Fibroblast of skin of right quadriceps (primary cell): ENCODE data around the gene MOB1A.
A peak's percentile ranks its signal among the peaks of the same experiment; 100 is the strongest.
"Not testable (repeated sequence)": the region's sequence is repeated elsewhere in the genome, so short reads cannot be mapped to it uniquely, and the experiment has no call there.

Experiments
- DNase-seq: peaks from one replicate; pipeline ENCODE4 v3.0.0-alpha.2; 2013

The MOB1A gene

DNA sequence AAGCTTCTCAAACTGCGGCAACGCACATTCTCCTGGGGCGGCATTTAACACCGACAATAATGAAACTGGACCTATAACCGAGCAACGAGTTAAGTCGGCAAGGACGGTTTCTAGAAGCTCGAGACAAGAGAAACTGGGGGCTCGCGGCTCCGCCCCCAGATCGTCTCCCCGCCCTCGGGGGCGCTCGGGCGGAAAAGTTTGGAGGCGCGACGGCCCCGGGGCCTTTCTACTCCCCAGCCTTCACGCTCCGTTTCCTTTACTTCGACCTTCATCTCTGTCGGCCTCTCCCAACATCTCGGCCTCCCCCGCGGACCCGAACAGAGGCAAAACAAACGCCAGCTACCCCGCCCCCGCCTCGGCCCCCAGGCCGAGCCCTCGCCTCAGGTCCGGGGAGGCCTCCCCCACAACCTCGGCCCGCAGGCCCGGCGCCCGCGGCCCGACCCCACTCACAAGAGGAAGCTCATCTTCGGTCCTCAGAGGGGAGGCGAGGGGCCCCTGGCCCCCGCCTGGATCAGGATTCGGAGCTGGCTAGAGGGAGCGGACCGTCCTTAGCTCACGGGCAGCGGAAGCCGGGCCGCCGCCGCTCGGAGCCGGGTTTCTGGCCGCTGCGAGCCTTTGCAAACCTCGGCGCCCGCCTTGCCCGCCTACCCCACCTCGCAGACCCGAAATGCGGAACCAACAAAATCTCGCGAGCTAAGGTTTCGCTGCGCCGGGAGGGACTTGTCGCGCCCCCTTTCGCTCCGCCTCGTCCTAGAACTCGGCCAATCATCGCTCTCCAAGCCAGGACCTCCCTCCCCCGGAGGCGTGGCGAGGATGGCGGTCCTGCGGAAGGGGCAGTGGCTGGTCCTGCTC is at the start of gene MOB1A:
Gene MOB1A, minus strand, starts transcription at position 669 of the 852 bp plus-strand sequence. Its CDS starts 205 bp downstream, at position 464.
- peak; percentile 98 for DNase-seq

DNA sequence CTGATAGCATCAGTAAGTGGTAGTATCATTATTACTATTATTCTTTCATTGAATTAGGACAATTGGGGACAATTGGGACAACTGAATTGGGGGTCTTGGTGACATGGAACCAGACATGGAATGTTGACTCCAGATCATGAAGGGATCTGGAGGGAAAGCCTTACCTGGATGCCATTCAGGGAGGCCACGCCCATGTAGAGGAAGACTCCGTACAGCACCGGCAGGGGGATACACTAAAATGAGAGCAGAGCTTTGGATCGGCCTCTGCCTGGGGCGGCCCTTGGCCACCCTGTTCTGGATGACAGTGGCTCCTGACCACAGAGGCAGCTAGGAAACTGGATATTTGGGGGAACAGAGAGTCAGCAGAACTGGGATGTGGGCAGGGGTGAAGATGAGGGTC is 49.0 kb upstream of the MOB1A start:
- no peak for DNase-seq

DNA sequence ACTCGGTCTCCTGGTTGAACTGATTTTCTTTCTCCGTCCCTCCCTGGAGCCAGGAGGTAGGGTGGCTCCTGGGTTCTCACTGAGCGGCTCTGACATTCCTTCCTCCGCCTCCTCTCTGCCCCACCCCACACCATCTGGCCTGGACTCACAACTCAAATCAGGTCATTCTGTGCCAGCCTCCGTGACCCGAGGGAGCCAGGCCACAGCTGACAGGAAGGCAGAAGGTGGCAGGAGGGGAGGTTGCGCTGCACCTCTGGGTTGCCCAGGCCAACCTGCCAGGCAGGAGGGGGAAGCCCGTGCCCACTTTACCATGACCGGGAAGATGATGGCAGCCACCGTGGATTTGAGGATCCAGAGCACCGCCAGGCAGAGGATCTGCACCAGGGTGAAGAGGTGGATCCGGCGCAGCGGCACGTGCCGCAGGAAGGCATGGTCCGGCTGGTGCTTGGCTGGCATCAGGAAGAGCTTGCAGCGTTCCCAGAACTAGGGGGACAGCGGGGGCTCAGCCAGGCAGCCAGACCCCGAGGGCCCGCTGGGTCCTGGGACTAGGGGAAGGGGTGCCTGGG is 48.1 kb upstream of the MOB1A start:
- no peak for DNase-seq

DNA sequence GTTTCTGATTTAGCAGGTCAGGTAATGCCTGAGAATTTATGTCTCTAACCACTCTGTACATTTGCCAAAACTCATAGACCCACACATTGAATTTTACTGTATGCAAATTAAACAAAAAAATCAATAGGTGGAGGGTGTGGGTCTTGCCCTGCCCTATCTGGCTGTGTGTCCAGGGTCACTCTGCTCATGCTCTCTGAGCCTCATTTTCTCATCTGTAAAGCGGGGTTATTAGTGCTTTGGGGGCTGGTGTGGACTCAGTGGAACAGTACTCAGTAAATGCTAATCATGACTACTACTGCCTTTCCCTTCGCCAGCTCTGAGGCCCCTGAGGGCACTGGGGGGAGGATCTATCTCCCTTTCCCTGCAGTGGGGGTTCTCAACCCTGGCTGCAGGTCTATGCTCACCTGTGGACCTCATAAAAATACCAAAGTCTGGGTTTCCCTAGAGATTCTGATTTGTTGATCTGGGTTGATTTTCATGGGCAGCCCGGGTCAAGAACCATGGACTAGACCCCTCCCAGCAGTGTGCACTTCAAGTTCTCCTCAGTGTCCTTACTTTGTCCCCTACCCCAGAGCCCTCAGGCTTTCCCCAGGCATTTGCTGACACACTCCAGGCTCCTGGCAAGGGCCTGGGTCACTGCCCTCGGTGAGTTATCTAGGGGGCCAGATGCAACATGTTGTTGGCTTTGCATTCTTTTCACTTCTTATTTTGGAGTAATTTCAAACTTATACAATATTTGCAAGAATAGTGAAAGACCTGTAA is 47.2 kb upstream of the MOB1A start:
- no peak for DNase-seq

DNA sequence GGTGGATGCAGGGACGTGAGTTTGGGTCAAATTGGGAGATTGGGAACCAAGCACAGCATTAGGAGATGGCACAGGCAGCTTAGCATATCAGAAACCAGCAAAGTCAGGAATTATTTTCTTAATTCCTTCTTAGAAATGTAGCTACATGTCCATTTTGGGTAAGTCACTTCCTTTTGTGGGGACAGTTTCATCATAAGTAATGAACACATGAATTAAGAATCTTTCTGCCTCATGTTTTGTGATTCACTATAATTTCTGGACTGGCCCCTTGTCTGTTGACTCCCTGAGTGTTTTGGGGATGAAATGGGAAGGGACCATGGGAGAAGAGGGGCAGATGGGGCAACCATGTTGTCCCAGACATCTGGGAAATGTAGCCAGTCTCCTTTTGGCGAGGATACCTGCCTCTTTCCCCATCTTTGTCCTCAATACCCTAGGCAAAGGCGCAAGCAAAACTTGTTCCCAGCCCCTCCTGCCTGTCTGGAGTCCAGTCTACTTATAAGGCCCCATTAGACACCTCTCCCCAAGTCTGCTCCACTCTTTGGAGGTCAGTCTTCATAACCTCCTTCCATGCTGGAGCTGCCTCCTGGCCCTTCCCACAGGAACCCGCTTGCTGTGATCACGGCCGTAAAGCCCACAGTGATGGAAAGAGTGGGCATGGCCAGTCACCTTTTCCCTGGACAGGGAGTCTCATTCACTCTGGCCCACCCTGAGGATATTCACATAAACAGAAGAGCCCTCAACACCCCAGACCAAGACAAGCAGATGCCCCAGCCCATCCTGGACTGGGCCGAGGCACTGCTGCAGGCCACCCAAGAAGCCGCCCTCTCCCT is 45.5 kb upstream of the MOB1A start:
- no peak for DNase-seq

DNA sequence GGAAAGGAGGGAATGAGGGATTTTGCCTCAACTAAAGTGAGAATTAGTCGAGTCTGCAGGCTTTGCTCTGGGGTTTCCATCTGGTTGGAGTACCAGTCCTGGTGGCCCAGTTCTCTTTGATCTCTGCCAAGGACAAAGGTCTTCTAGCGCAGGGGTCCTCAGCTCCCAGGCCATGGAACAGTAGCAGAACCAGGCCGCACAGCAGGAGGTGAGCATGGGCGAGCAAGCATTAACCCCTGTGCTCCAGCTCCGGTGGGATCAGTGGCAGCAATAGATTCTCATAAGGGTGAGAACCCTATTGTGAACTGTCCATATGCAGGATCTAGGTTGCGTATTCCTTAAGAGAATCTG is 43.6 kb upstream of the MOB1A start:
- no peak for DNase-seq

DNA sequence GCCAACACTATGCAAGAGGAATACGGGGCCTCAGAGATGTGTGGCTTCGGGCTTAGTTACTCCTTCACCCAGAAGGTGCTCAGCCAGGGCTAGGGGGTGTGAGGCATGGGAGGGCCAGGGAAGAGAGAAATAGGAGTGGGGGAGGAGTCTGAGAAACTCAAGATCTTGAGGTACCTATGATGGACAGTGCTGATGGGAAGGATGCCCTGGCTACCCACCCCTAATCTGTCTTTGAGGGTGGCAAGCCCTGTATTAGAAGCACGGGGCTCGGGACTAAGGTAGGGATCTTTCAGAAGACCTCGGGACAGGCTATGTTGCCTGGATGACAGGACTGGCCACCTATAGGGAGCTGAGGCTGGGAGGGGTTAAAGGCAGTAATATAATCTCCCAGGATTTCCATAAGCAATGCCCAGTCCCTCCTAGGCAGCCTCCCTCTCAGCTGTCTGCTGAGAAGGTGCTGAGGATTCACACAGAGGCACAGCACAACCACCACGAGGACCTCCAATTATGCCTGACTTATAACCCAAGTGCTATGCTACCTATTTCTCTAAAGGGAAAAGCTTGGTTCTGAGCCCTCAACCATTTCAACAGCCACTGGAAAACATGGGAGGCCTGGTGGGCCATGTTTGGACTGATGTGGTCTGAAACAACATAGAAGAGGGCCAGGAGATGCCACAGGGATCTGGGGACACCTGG is 43.1 kb upstream of the MOB1A start:
- no peak for DNase-seq

DNA sequence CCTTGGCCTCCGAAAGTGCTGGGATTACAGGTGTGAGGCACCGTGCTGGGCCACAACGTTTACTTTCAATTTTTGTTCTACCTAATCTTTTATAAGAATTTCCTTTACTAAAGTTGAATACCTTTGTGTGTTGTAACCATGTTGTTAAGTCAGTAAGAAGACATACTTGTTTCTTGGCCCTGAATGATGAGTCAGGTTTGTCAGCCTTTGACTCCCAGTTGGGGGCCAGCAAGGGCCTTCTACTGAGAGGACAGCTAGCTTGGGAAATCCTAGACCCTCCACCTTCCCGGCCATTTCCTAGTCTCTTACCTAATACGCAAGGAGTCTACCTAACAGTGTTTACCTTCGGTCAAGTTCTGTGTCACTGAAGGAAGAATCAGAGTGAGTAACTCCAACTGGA is 42.4 kb upstream of the MOB1A start:
- DNase-seq: no peak

DNA sequence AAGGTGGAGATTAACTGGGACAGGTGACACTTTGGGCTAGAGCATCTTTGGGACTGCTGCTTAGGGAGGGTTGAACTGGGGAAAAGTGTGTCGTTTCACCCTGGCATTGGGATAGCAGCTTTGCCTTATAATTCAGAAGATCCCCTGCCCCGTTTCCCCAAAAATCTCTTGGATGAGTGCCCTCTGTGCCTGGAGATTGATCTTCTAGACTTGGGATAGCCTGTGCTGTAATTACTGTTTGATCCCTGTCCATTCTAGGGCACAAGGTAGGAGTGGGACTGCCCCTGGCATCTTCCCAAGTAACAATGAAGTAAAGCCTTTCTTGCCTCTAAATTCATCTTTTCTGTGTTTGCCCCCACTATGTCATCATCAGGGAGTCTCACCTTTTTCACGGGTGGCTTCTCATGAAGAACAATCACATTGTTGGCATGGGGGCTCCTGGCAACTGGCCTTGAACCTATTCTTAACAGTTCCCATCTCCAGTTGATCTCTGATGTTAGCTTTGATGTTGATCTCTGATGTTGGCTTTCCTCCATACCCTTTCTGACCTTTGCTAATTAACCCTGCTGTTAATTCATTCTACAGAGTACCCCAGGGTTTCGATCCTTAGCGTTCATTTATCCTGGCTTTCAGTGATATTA is 41.3 kb upstream of the MOB1A start:
- DNase-seq: no peak

DNA sequence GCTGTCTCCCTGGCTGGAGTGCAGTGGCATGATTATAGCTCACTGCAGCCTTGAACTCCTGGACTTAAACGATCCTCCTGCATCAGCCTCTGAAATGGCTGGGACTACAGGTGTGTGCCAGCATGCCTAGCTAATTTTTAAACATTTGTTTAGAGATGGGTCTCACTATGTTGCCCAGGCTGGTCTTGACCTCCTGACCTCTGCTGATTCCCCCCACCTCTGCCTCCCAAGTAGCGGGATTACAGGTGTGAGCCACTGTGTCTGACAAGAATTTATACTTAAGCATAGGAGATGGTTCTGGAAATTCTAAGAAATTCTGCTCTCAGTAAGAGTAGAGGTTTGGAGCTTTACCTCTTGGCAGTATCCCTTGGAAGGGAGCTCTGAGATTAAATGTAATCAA is 38.0 kb upstream of the MOB1A start:
- no peak for DNase-seq

DNA sequence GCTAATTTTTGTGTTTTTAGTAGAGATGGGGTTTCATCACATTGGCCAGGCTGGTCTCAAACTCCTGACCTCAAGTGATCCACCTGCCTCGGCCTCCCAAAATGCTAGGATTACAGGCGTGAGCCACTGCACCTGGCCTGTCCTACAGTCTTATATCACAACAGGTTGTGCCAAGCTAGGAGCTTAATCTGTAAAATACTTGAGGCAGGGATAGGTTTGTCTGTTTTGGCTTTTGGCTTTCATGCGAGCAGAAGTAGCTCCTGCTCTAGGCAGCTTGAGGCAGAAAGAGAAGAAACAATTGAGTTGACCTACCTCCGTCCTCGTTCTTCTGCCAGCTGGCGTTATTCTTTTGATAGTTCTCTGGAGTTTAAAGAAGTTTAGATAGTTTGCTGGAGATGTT is 37.1 kb upstream of the MOB1A start:
- DNase-seq: not testable (repeated sequence)

DNA sequence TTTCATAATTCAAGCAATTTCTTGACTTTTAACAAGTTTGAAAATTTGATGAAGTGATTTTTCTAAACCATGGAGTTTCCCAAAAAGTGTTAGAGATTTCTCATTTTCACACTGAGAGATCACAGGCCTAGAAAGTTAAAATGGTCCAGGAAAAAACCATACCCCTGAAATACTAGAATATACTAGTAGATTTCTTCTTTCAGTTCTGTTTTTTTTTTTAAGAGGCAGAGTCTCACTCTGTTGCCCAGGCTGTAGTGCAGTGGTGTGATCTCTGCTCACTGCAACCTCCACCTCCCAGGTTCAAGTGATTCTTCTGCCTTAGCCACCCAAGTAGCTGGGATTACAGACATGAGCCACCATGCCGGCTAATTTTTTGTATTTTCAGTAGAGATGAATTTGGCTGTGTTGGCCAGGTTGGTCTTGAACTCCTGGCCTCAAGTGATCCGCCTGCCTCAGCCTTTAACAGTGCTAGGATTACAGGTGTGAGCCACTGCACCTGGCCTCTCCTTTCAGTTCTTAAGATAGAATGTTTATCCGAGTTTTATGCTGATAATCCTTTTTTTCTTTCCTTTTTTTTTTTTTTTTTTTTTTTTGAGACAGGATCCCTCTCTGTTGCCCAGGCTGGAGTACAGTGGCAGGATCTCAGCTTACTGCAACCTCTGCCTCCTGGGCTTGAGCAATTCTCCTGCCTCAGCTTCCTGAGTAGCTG is 34.2 kb upstream of the MOB1A start:
- DNase-seq: no peak

DNA sequence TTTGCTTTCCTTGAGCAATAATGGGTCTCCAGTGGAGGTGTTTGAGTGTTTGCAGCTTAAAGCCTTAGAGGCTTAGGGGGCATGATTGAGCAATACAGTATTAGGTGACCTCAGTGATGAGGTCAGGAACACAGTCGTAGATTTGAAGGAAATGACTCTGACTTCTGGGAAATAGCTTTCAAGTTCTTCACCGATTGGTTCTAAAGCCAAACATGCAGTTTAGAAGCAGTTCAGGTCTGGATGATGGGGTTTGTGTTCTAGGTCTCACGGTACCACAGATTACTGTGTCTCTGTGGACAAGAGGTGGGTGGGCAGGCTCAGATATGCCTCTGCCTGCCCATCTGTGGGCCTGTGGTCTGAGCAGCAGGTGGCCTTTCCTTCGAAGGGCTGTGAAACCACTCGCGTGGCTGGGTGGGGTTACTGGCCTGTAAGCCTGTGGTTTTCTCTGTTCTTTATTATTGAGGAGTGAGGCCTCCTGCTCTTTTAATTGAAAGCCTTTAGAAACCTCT is 27.6 kb upstream of the MOB1A start:
- peak; percentile 47 for DNase-seq

DNA sequence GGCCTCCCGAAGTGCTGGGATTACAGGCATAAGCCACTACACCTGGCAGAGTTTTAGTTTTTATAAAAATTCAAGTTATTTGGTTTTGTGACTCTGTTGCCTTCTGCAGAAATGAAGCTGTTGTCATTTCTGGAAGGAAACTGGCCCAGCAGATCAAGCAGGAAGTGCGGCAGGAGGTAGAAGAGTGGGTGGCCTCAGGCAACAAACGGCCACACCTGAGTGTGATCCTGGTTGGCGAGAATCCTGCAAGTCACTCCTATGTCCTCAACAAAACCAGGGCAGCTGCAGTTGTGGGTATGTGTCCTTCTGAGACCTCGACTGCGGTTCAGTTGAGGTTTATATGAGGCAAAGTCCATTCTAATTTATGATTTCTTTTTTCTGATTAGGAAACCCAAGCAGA is 26.9 kb upstream of the MOB1A start:
- no peak for DNase-seq

DNA sequence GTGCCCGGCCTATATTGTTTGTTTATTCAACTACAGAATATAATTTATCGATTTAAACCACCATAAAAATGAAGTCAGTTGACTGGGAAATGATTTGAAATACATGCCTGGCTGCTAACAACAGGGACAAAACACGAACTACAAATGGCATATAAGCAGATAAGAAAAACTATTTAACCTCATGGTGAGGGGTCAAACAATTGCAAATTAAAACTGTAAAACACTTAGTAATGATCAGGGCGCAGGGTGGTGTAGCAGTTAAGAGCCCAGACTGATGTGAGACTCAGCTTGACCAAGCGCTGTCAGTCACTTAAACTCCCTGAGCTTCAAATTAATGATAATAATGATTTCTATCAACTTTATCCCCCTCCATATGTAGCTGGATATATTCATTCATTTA is 26.4 kb upstream of the MOB1A start:
- no peak for DNase-seq

DNA sequence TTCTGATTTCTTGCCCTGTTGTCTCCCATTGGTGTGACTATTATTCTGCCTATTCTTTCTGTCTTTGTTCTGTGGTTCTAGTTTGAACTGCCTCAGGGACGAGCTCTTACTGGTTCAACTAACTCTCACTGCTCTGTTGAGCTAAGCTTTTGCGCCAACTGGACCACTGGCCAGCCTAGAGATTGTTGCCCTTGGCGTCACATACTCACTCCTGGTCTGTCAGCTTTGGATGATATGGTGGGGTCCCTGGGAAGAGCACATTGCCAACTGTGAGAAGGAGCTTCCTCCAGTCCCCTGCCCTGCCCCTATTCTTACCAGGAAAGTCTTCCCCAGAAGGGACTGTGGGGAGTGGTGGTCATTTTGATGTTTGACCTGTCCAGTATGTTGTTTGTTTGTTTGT is 25.8 kb upstream of the MOB1A start:
- DNase-seq: no peak

DNA sequence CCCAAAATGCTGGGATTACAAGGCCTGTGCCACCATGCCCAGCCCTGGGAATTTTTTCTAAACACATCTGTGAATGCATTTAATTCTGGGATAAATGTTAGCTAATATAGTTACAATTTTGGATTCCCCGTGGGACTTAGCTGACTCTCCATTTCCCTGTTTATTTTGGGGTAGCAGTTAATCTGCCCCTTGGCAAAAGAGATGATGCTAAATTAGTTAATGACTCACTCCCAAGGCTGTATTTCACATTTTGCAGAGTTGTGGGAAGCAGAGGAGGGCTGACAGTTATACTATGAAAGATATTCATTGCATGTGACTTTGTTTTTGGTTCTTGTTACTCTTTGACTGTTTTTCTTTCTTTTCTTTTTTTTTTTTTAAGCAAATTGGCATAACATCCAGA is 22.9 kb upstream of the MOB1A start:
- peak; percentile 83 for DNase-seq

DNA sequence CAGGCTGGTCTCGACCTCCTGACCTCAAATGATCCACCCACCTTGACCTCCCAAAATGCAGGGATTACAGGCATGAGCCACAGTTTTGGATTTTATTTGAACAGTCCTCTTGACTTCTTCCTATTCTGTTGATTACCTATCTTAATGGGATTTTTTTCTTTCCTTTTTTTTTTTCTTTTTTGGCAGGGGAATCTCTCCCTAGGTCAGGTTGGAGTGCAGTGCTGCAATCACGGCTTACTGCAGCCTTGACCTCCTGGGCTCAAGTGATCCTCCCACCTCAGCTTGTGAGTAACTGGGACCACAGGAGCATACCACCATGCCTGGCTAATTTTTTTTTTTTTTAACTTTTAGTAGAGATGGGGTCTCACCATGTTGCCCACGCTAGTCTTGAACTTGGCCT is 22.5 kb upstream of the MOB1A start:
- DNase-seq: no peak

DNA sequence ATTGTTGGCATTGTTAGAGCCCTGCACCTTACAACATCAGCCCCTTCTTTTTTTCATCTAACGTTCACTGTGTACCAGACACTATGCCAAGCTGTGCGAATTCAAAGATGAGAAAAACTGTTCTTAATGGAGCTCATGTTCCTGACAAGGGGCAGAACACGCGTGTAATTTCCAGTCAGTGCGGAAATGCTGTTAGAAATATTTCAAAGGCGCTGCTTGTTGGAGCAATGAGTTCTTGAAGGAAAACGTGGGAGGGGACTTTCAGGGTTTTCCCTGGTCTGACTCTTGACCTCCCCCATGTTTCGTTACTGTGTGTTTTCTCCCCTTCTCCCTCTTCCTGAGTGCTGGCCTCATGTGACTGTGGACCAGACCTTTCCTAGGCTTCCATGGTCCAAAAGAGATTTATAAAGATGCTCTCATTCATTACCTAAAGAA is 21.2 kb upstream of the MOB1A start:
- DNase-seq: no peak

DNA sequence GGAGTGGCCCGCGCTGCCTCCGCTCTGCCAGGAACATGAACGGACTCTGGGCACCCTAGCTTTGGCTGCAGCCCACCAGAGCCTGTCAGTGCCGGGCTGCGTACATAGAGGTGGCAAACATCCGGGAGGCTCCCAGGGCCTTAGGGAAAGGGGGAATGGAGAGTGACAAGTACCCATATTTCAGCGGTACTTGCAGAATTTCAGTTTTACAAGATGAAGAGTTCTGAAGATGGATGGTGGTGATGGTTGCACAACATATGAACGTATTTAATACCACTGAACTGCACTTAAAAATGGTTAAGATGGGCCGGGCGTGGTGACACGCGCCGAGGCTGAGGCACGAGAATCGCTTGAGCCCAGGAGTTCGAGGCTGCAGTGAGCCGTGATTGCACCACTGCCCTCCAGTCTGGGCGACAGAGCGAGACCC is 20.6 kb upstream of the MOB1A start:
- no peak for DNase-seq
